ENCODE data around the gene PCSK2. TPM values are rescaled to one million over a fixed set of nuclear protein-coding genes. Genes with fewer than 3 reads are reported as not detected.

The PCSK2 gene
- polyA plus RNA-seq, 2 donors, result 0.02 to 0.13 TPM

GRCh38 chr20:17510548-17510947, 283.7 kb downstream of the PCSK2 start:
- H3K36me3 ChIP-seq (ENCODE audit: control insufficient read depth in 2 of 2, insufficient read depth in 2 of 2, low read length in 1 of 2), result no peaks in the 10 kb centered on the region
- peaks cover 2 to 3% of the 10 kb centered on the region in 2 donors for H3K4me1 ChIP-seq (ENCODE audit: control insufficient read depth in 2 of 2, insufficient read depth in 2 of 2, low read length in 1 of 2)
- no peaks in the 10 kb centered on the region for H3K9me3 ChIP-seq (ENCODE audit: control insufficient read depth in 2 of 2, insufficient read depth in 1 of 2, low read depth in 1 of 2, low read length in 1 of 2)
- no peak overlapping the region for H3K4me3 ChIP-seq (ENCODE audit: low read depth in 1 of 2, low read length in 2 of 2)
- no peak overlapping the region for H3K27ac ChIP-seq (ENCODE audit: low read depth in 2 of 2, low read length in 1 of 2)
- no peaks in the 10 kb centered on the region for H3K27me3 ChIP-seq (ENCODE audit: control insufficient read depth in 1 of 2, insufficient read depth in 2 of 2, low read length in 2 of 2)
- WGBS, 2 donors, result 58 to 80% methylated on average over 4 of the region's 4 CpGs

DNA sequence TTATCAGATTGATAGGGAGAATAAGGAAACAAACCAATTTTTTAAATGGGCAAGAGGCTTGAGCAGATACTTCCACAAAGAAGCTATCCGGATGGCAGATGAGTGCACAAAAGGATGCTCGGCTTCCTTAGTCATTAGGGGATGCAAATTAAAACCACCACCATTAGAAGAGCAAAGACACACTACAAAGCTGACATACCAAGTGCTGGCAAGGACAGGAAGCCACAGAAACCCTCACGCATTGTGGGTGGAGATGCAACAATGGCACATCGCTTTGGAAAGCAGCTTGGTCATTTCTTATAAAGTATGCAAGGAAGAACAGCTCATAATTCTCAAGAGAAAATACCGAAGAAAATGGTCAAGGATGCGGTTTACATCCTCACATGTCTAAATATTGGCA, 284.6 kb downstream of the PCSK2 start:
- no peak overlapping the region for H3K4me3 ChIP-seq (ENCODE audit: low read depth in 1 of 2, low read length in 2 of 2)
- no peaks in the 10 kb centered on the region for H3K9me3 ChIP-seq (ENCODE audit: control insufficient read depth in 2 of 2, insufficient read depth in 1 of 2, low read depth in 1 of 2, low read length in 1 of 2)
- H3K27ac ChIP-seq (ENCODE audit: low read depth in 2 of 2, low read length in 1 of 2), result no peak overlapping the region
- H3K36me3 ChIP-seq (ENCODE audit: control insufficient read depth in 2 of 2, insufficient read depth in 2 of 2, low read length in 1 of 2), result no peaks in the 10 kb centered on the region
- no peaks in the 10 kb centered on the region for H3K27me3 ChIP-seq (ENCODE audit: control insufficient read depth in 1 of 2, insufficient read depth in 2 of 2, low read length in 2 of 2)
- 83 to 84% methylated on average over 6 of the region's 6 CpGs for WGBS, 2 donors
- no peaks in the 10 kb centered on the region for H3K4me1 ChIP-seq (ENCODE audit: control insufficient read depth in 2 of 2, insufficient read depth in 2 of 2, low read length in 1 of 2)

DNA sequence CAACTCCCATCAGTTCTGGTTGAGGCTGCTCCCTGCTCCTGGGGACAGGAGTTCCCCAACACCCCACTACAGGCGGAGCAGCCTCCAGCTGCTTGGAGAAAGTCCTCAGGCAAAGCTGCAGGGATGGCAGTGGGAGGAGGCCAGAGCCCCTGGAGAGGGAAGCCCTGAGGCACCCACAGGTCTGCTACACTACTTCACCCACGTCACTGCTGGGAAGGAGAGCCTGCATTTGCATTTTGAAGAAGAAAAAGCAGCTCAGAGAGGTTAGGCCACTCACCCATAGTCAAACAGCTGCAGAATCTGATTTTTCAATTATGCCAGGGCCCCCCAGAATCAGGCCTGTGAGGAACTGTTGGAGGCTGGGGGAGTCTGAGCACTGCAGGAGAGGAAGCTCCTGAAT, 287.1 kb downstream of the PCSK2 start:
- H3K4me1 ChIP-seq (ENCODE audit: control insufficient read depth in 2 of 2, insufficient read depth in 2 of 2, low read length in 1 of 2), result no peaks in the 10 kb centered on the region

GRCh38 chr20:17515053-17515452, 288.2 kb downstream of the PCSK2 start:
- Histone ChIP-seq H3K4me1 (ENCODE audit: control insufficient read depth in 2 of 2, insufficient read depth in 2 of 2, low read length in 1 of 2) (no peaks in the 10 kb centered on the region), H3K4me3 (ENCODE audit: low read depth in 1 of 2, low read length in 2 of 2) (no peak overlapping the region), H3K27me3 (ENCODE audit: control insufficient read depth in 1 of 2, insufficient read depth in 2 of 2, low read length in 2 of 2) (no peaks in the 10 kb centered on the region), H3K27ac (ENCODE audit: low read depth in 2 of 2, low read length in 1 of 2) (no peak overlapping the region), H3K9me3 (ENCODE audit: control insufficient read depth in 2 of 2, insufficient read depth in 1 of 2, low read depth in 1 of 2, low read length in 1 of 2) (no peaks in the 10 kb centered on the region), H3K36me3 (ENCODE audit: control insufficient read depth in 2 of 2, insufficient read depth in 2 of 2, low read length in 1 of 2) (no peaks in the 10 kb centered on the region)
- WGBS, 2 donors, result 69 to 89% methylated on average over 3 of the region's 3 CpGs

More for the DNA sequence above, 287.1 kb downstream of the PCSK2 start:
- H3K9me3 ChIP-seq (ENCODE audit: control insufficient read depth in 2 of 2, insufficient read depth in 1 of 2, low read depth in 1 of 2, low read length in 1 of 2), result no peaks in the 10 kb centered on the region
- H3K27ac ChIP-seq (ENCODE audit: low read depth in 2 of 2, low read length in 1 of 2), result no peak overlapping the region
- H3K4me3 ChIP-seq (ENCODE audit: low read depth in 1 of 2, low read length in 2 of 2), result no peak overlapping the region
- WGBS, 2 donors, result 86 to 90% methylated on average over 2 of the region's 2 CpGs
- no peaks in the 10 kb centered on the region for H3K36me3 ChIP-seq (ENCODE audit: control insufficient read depth in 2 of 2, insufficient read depth in 2 of 2, low read length in 1 of 2)
- no peaks in the 10 kb centered on the region for H3K27me3 ChIP-seq (ENCODE audit: control insufficient read depth in 1 of 2, insufficient read depth in 2 of 2, low read length in 2 of 2)

DNA sequence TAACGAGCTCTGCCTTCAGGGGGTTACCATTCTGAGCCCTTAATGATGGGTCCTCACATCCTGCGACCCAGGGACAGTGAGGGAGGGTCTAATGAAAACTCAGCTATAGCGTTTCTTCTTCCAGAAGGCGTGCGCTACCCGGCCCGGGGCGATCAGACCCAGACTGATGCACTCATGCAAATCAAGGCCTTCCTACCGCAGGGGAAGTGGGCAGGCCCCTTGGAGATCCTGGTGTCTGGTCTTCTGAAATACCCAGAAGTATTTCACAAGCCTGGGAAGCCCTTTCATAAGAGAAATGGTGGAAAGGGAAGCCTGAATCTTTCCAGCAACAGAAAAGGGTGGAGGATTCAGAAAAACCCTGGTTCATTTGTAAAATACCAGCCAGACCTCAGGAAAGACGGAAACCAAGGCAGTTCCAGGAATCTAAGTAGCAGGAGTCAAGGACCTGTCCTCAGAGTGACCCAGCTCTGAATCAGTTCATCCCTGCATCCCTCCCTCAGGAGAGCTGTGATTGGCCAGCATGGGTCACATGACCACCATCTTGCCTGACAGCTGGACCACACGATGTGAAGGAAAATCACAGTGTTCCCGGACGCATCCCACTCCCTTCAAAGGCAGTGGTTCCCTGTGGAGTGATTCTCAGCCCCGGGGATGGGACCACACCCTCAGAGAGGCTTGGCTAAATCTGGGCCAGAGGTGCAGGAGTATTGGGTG, 291.7 kb downstream of the PCSK2 start:
- no peaks in the 10 kb centered on the region for H3K4me1 ChIP-seq (ENCODE audit: control insufficient read depth in 2 of 2, insufficient read depth in 2 of 2, low read length in 1 of 2)

GRCh38 chr20:17519606-17520285, 292.9 kb downstream of the PCSK2 start:
- H3K4me3 ChIP-seq (ENCODE audit: low read depth in 1 of 2, low read length in 2 of 2), result no peak overlapping the region
- 82% methylated on average over 7 of the region's 7 CpGs for WGBS, 2 donors

More for the DNA sequence above, 291.7 kb downstream of the PCSK2 start:
- H3K27me3 ChIP-seq (ENCODE audit: control insufficient read depth in 1 of 2, insufficient read depth in 2 of 2, low read length in 2 of 2), result no peaks in the 10 kb centered on the region
- H3K4me3 ChIP-seq (ENCODE audit: low read depth in 1 of 2, low read length in 2 of 2), result no peak overlapping the region
- no peaks in the 10 kb centered on the region for H3K36me3 ChIP-seq (ENCODE audit: control insufficient read depth in 2 of 2, insufficient read depth in 2 of 2, low read length in 1 of 2)
- H3K9me3 ChIP-seq (ENCODE audit: control insufficient read depth in 2 of 2, insufficient read depth in 1 of 2, low read depth in 1 of 2, low read length in 1 of 2), result no peaks in the 10 kb centered on the region
- H3K27ac ChIP-seq (ENCODE audit: low read depth in 2 of 2, low read length in 1 of 2), result no peak overlapping the region
- 79 to 83% methylated on average over 14 of the region's 14 CpGs for WGBS, 2 donors

GRCh38 chr20:17520583-17520982, 293.7 kb downstream of the PCSK2 start:
- no peak overlapping the region for H3K27ac ChIP-seq (ENCODE audit: low read depth in 2 of 2, low read length in 1 of 2)
- no peaks in the 10 kb centered on the region for H3K36me3 ChIP-seq (ENCODE audit: control insufficient read depth in 2 of 2, insufficient read depth in 2 of 2, low read length in 1 of 2)
- H3K4me3 ChIP-seq (ENCODE audit: low read depth in 1 of 2, low read length in 2 of 2), result no peak overlapping the region
- H3K4me1 ChIP-seq (ENCODE audit: control insufficient read depth in 2 of 2, insufficient read depth in 2 of 2, low read length in 1 of 2), result peaks cover 0 to 4% of the 10 kb centered on the region in 2 donors
- H3K9me3 ChIP-seq (ENCODE audit: control insufficient read depth in 2 of 2, insufficient read depth in 1 of 2, low read depth in 1 of 2, low read length in 1 of 2), result no peaks in the 10 kb centered on the region
- no peaks in the 10 kb centered on the region for H3K27me3 ChIP-seq (ENCODE audit: control insufficient read depth in 1 of 2, insufficient read depth in 2 of 2, low read length in 2 of 2)
- 27 to 41% methylated on average over 3 of the region's 3 CpGs for WGBS, 2 donors

More at GRCh38 chr20:17519606-17520285, 292.9 kb downstream of the PCSK2 start:
- Histone ChIP-seq H3K4me1 (ENCODE audit: control insufficient read depth in 2 of 2, insufficient read depth in 2 of 2, low read length in 1 of 2) (peaks cover 0 to 4% of the 10 kb centered on the region in 2 donors), H3K36me3 (ENCODE audit: control insufficient read depth in 2 of 2, insufficient read depth in 2 of 2, low read length in 1 of 2) (no peaks in the 10 kb centered on the region), H3K27me3 (ENCODE audit: control insufficient read depth in 1 of 2, insufficient read depth in 2 of 2, low read length in 2 of 2) (no peaks in the 10 kb centered on the region), H3K27ac (ENCODE audit: low read depth in 2 of 2, low read length in 1 of 2) (no peak overlapping the region), H3K9me3 (ENCODE audit: control insufficient read depth in 2 of 2, insufficient read depth in 1 of 2, low read depth in 1 of 2, low read length in 1 of 2) (no peaks in the 10 kb centered on the region)

GRCh38 chr20:17522528-17522927, 295.7 kb downstream of the PCSK2 start:
- H3K4me1 ChIP-seq (ENCODE audit: control insufficient read depth in 2 of 2, insufficient read depth in 2 of 2, low read length in 1 of 2), result peaks cover 0 to 4% of the 10 kb centered on the region in 2 donors
- no peaks in the 10 kb centered on the region for H3K36me3 ChIP-seq (ENCODE audit: control insufficient read depth in 2 of 2, insufficient read depth in 2 of 2, low read length in 1 of 2)
- whole genome bisulfite sequencing, 2 donors, result 82 to 83% methylated on average over 3 of the region's 3 CpGs
- H3K27ac ChIP-seq (ENCODE audit: low read depth in 2 of 2, low read length in 1 of 2), result no peak overlapping the region
- H3K4me3 ChIP-seq (ENCODE audit: low read depth in 1 of 2, low read length in 2 of 2), result no peak overlapping the region
- H3K27me3 ChIP-seq (ENCODE audit: control insufficient read depth in 1 of 2, insufficient read depth in 2 of 2, low read length in 2 of 2), result no peaks in the 10 kb centered on the region
- no peaks in the 10 kb centered on the region for H3K9me3 ChIP-seq (ENCODE audit: control insufficient read depth in 2 of 2, insufficient read depth in 1 of 2, low read depth in 1 of 2, low read length in 1 of 2)

DNA sequence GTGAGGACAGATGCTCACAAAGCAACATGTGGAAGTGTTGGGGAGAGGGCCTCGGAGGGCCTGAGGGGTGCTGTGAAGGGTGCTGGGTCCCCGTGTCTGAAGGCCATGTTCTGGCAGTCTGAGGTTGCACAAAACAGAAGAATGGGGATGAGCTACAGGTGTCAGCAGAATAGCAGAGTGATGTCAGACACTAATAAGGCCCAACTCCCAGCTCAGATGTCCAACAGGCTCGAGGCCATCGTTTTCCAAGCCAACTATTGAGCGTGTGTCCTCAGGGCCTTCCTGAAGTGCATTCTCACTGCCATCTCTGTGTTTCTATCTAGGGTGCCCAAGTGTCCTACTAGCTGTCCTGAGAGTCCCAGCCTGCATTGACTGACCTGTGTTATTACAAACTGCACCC, 296.5 kb downstream of the PCSK2 start:
- 81 to 91% methylated on average over 5 of the region's 5 CpGs for WGBS, 2 donors
- H3K27me3 ChIP-seq (ENCODE audit: control insufficient read depth in 1 of 2, insufficient read depth in 2 of 2, low read length in 2 of 2), result no peaks in the 10 kb centered on the region
- no peaks in the 10 kb centered on the region for H3K9me3 ChIP-seq (ENCODE audit: control insufficient read depth in 2 of 2, insufficient read depth in 1 of 2, low read depth in 1 of 2, low read length in 1 of 2)

More for the DNA sequence above, 296.5 kb downstream of the PCSK2 start:
- Histone ChIP-seq H3K4me3 (ENCODE audit: low read depth in 1 of 2, low read length in 2 of 2) (no peak overlapping the region), H3K4me1 (ENCODE audit: control insufficient read depth in 2 of 2, insufficient read depth in 2 of 2, low read length in 1 of 2) (peaks cover 0 to 4% of the 10 kb centered on the region in 2 donors), H3K27ac (ENCODE audit: low read depth in 2 of 2, low read length in 1 of 2) (no peak overlapping the region), H3K36me3 (ENCODE audit: control insufficient read depth in 2 of 2, insufficient read depth in 2 of 2, low read length in 1 of 2) (no peaks in the 10 kb centered on the region)

All from esophagus (tissue), 2 donors.